Thymus (tissue), 11 donors: Measurements from ENCODE around the gene NACC2. TPM values are rescaled to one million over a fixed set of nuclear protein-coding genes. Genes with fewer than 3 reads are reported as not detected.

Experiments used
- DNase-seq, 9 donors: peaks; one replicate each; pipeline ENCODE4 v3.0.0-alpha.2; 2013; ENCODE audit warnings: low spot score in 9 of 9, low read depth in 6 of 9, missing footprints in 1 of 9
- H3K27ac ChIP-seq, 2 donors: one replicate each; pipeline ENCODE4 v1.5.1; 2013; ENCODE audit warnings: control low read depth in 1 of 2, low read depth in 1 of 2, low read length in 1 of 2, mild to moderate bottlenecking in 1 of 2, moderate library complexity in 1 of 2
- H3K27me3 ChIP-seq, 2 donors: one replicate each; pipeline ENCODE4 v1.5.1; 2013; ENCODE audit warnings: low read length in 1 of 2; ENCODE audit not compliant: control insufficient read depth in 2 of 2, insufficient read depth in 1 of 2
- H3K36me3 ChIP-seq, 2 donors: one replicate each; pipeline ENCODE4 v1.5.1; 2013; ENCODE audit warnings: low read length in 1 of 2, mild to moderate bottlenecking in 1 of 2, moderate library complexity in 1 of 2; ENCODE audit not compliant: control insufficient read depth in 2 of 2, insufficient read depth in 2 of 2
- H3K4me1 ChIP-seq, 2 donors: one replicate each; pipeline ENCODE4 v1.5.1; 2013; ENCODE audit warnings: low read length in 2 of 2; ENCODE audit not compliant: control insufficient read depth in 2 of 2, insufficient read depth in 2 of 2
- H3K4me3 ChIP-seq, 2 donors: one replicate each; pipeline ENCODE4 v1.5.1; 2013; ENCODE audit warnings: low read length in 2 of 2, control low read depth in 1 of 2, mild to moderate bottlenecking in 1 of 2
- H3K9me3 ChIP-seq, 2 donors: one replicate each; pipeline ENCODE4 v1.5.1; 2013; ENCODE audit warnings: low read length in 1 of 2, mild to moderate bottlenecking in 1 of 2; ENCODE audit not compliant: control insufficient read depth in 2 of 2, insufficient read depth in 1 of 2
- WGBS: extraction: QIAGEN DNeasy Blood & Tissue Kit; methylation state at CpG from one replicate; pipeline ENCODE4 v1.1.7; 2013; 5-methylcytosine and 5-hydroxymethylcytosine counted together
- polyA plus RNA-seq: library from polyadenylated mRNA; stranded (reverse); fragments of 200-250 nt; gene quantifications from one replicate; pipeline ENCODE4 v1.2.3, GENCODE V29; 2013
- total RNA-seq: library from RNA; stranded (reverse); fragments of 120-200 nt; gene quantifications from one replicate; pipeline ENCODE4 v1.2.4, GENCODE V29; 2013
- donor health status: healthy.

The NACC2 gene
- total and polyA plus RNA-seq, 2 donors = 1.5 to 4.4 TPM

DNA sequence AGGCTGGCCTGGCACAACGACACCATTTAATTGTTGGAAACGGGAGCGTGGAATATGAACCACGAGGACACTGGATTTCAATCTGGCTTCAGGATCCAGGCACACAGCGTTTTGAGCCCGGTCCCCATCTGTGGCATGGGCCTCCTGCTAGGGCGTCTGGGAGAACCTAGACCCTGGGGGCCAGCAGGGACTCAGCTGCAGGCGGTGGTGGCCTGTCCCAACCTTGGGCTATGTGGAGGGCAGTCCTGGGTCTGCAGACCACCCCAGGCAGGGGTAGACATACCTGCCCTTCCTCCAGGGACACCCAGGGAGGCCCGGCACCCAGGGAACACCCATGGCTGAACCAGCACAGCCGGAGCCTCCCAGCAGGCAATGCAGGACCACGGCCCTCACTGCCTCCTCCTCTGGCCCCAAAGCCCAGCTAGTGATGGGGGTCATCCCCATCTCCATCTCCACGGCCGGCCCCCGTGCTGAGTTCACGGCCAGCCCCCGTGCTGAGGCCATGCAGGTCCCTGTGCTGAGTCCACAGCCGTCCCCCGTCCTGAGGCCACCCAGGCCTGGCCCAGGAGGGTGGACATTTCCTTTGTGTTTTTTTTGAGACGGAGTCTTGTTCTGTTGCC lies 115.4 kb downstream of the NACC2 start:
- Histone ChIP-seq H3K27ac (no peak overlapping the region), H3K4me3 (no peak overlapping the region)

DNA sequence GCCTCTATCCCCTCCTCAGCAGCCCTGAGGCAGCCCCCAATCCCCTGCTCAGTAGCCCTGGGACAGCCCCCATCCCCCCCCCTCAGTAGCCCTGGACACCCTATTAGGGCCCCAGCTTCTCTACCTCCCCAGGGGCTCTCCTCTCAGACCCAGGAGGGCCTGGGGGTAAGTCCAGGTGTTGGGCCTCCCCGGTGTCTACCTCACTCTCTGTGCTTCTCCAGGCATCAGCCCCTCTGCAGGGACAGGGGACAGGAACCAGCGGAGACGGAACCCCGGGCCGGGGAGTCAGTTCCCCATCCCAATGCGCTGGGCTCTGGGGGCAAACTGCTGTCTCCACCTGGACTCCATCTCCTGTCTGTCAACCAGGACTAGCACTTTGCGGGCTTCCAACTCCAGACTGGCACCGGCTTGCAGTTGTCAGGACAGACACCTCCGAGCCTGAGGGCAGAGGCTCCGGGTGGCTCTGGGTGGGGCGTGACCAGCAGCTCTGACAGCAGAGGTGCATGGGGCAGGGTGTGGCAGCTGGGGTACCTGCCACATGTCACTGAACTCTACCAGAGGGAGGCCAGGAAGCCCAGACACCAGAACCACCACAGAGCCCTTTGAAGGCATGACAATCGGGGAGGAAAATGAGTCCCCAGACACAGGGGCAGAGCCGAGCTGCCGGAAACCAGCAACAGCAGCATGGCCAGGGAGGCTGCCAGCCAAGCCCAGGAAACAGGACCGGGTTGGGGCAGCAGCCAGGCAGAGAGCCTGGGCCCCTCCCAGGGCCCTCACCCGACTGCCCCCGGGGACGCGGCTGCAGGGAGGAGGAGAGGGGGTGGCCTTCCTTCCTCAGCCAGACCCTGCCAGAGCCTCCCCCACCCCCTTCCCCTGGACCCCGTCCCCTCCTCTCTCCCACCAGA lies 116.2 kb downstream of the NACC2 start:
- WGBS = 6% methylated on average over 20 of the region's 20 CpGs
- Histone ChIP-seq H3K4me3 (no peak overlapping the region), H3K27me3 (peaks cover 0 to 28% of the 10 kb centered on the region in 2 donors), H3K27ac (no peak overlapping the region), H3K36me3 (no peaks in the 10 kb centered on the region), H3K9me3 (no peaks in the 10 kb centered on the region), H3K4me1 (peaks cover 0 to 5% of the 10 kb centered on the region in 2 donors)
- peak in 2 of 9 donors; percentile 24 to 50 for DNase-seq

More for the DNA sequence above, 115.4 kb downstream of the NACC2 start:
- WGBS = 68% methylated on average over 19 of the region's 19 CpGs
- Histone ChIP-seq H3K27me3 (peaks cover 0 to 34% of the 10 kb centered on the region in 2 donors), H3K36me3 (no peaks in the 10 kb centered on the region), H3K4me1 (peaks cover 0 to 5% of the 10 kb centered on the region in 2 donors), H3K9me3 (no peaks in the 10 kb centered on the region)
- no peak for DNase-seq

DNA sequence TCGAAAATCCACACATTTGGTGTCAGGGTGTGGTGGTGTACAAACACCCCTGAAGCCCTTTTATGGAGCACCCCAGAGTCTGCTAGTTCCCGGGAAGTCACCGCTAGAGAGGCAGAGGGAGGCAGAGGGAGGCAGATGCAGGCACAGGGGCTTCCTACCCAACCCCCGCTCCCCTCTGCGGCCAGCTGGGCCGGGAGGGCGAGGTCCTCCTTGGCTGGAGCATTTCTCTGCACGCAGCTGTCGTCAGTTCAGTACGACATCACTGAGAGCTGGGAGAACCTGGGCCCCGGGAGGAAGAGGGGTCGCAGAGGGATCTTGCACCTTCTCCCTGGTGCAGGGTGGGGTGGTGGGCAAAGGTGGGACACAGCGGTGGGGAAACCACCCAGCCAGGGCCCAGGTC lies 118.1 kb downstream of the NACC2 start:
- peaks cover 0 to 32% of the 10 kb centered on the region in 2 donors for H3K27me3 ChIP-seq
- peaks cover 0 to 5% of the 10 kb centered on the region in 2 donors for H3K4me1 ChIP-seq
- 94% methylated on average over 13 of the region's 13 CpGs for WGBS
- H3K27ac ChIP-seq = no peak overlapping the region
- no peak overlapping the region for H3K4me3 ChIP-seq
- no peaks in the 10 kb centered on the region for H3K9me3 ChIP-seq
- no peaks in the 10 kb centered on the region for H3K36me3 ChIP-seq
- DNase-seq = no peak

DNA sequence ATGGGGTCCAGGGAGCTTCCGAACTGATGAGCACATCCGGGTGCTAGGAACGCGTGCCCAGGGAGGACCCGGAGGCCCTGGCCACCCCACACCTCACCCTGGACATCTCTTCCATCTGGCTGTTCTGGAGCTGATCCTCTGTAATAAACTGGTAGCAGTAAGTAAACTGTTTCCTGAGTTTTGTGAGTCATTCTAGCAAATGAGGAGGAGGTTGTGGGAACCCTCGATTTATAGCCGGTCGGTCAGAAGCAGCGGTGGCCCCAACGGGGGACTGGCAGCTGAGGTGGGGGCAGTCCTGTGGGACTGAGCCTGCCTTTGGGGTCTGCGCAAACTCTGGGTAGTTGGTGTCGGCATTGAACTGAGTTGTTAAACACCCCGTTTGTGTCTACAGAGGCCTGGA lies 118.6 kb downstream of the NACC2 start:
- H3K27me3 ChIP-seq = peaks cover 0 to 32% of the 10 kb centered on the region in 2 donors
- no peaks in the 10 kb centered on the region for H3K36me3 ChIP-seq
- peaks cover 0 to 5% of the 10 kb centered on the region in 2 donors for H3K4me1 ChIP-seq
- no peak overlapping the region for H3K4me3 ChIP-seq
- no peak for DNase-seq
- H3K9me3 ChIP-seq = no peaks in the 10 kb centered on the region
- 89% methylated on average over 13 of the region's 13 CpGs for WGBS
- H3K27ac ChIP-seq = no peak overlapping the region

DNA sequence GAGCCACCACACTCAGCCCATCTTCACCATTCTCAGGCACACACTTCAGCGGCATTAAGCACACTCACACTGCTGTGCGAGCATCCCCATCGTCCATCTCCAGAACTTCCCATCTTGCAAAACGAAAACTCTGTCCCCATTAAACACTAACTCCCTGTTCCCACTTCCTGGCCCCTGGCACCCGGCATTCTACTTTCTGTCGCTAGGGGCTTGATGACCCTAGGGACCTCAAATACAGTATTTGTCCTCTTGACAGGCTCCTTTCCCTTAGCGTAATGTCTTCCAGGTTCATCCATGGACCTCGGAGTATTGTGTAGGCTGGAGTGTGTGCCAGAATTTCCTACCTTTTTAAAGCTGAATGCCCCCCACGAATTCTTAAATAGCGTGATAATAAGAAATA lies 119.3 kb downstream of the NACC2 start:
- DNase-seq = no peak
- peaks cover 0 to 32% of the 10 kb centered on the region in 2 donors for H3K27me3 ChIP-seq
- no peaks in the 10 kb centered on the region for H3K9me3 ChIP-seq
- H3K27ac ChIP-seq = no peak overlapping the region
- WGBS = 95% methylated on average over 10 of the region's 10 CpGs
- H3K36me3 ChIP-seq = no peaks in the 10 kb centered on the region
- H3K4me1 ChIP-seq = peaks cover 0 to 5% of the 10 kb centered on the region in 2 donors
- H3K4me3 ChIP-seq = no peak overlapping the region

DNA sequence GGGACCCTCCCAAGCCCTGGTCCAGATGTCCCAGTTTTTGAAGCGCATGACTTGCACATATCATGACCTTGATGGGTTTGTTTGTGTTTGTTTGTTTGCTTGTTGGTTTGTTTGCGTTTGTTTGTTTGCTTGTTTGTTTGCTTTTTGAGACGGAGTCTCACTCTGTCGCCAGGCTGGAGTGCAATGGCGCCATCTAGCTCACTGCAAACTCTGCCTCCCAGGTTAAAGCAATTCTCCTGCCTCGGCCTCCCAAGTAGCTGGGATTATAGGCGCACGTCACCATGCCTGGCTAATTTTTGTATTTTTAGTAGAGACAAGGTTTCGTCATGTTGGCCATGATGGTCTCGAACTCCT lies 120.9 kb downstream of the NACC2 start:
- Histone ChIP-seq H3K27ac (no peak overlapping the region), H3K9me3 (no peaks in the 10 kb centered on the region), H3K4me1 (peaks cover 0 to 4% of the 10 kb centered on the region in 2 donors), H3K36me3 (no peaks in the 10 kb centered on the region), H3K27me3 (peaks cover 0 to 34% of the 10 kb centered on the region in 2 donors), H3K4me3 (no peak overlapping the region)
- no peak for DNase-seq
- WGBS = 80% methylated on average over 10 of the region's 10 CpGs

DNA sequence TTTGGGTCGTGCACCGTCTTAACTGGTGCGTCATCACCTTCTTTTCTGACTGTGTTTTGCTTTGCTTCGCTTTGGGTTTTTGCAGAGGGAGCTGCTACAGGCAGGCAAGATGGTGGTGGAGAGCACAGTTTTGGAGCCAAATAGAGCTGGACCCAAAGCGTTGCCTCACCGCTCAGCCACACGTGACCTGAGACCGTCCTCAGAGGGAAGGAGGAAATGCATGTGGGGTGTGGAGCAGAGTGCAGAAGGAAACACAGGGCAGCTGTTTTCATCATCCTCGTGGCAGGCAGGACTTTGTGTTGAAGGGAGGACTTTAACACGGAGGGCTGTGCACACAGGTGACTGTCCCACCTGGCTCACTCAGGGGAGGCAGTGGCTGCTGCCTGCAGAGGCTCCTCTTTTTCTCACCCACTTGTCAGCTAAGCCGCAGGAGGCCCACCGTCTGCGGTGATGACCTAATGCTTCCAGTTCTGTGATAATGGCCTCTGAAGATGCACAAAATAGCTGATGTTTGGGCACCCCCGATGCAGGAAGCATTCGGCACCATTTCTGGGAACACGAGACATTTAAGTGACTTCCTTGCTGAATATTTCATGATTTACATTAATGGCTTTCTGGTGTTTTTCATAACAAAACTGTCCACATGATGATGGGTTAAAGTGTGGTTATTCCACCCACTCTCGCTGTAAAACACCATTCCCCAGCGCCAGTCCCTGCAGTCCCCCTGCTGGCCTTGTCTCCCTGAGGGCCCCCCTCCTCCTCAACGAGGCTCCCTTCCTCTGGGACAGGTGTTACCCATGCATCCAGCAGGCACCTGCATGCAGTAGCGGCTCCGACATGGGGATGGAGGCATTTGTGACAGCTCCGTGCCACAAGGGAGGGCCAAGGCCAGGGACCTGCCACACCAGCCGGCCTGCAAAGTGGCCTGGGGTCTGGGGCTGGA lies 121.5 kb downstream of the NACC2 start:
- DNase-seq = no peak
- Histone ChIP-seq H3K36me3 (no peaks in the 10 kb centered on the region), H3K4me1 (no peaks in the 10 kb centered on the region), H3K9me3 (no peaks in the 10 kb centered on the region), H3K4me3 (no peak overlapping the region), H3K27me3 (peaks cover 0 to 34% of the 10 kb centered on the region in 2 donors), H3K27ac (no peak overlapping the region)
- whole genome bisulfite sequencing = 48% methylated on average over 23 of the region's 23 CpGs

DNA sequence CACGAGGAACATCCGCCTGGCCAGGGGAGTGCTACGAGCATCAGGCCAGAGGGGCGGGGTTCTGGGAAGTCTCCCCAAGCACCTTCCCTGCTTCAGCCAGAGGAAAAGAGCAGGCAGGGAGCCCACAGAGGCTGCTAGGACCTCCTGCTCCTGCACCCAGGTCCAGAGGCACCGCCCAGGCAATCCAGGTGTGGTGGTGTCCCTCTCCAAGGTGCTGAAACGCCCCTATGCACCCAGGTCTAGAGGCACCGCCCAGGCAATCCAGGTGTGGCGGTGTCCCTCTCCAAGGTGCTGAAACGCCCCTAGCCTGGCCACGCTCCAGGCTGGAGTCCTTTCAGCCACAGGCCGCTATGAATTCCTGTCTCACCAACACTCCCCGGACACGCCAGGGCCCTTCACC lies 123.2 kb downstream of the NACC2 start:
- no peaks in the 10 kb centered on the region for H3K9me3 ChIP-seq
- H3K4me3 ChIP-seq = no peak overlapping the region
- H3K27ac ChIP-seq = no peak overlapping the region
- peak in 8 of 9 donors; percentile 44 to 76 (median 56) for DNase-seq
- H3K27me3 ChIP-seq = peaks cover 0 to 39% of the 10 kb centered on the region in 2 donors
- 67% methylated on average over 13 of the region's 13 CpGs for WGBS
- no peaks in the 10 kb centered on the region for H3K4me1 ChIP-seq
- no peaks in the 10 kb centered on the region for H3K36me3 ChIP-seq
